HG02678 (cell line): ENCODE data around the gene UBE4A.
A peak's percentile ranks its signal among the peaks of the same experiment; 100 is the strongest.

Source experiments
- ATAC-seq: cut with Tn5 transposase; IDR thresholded peaks from one replicate; pipeline ENCODE4 v1.9.1; 2021; ENCODE audit warnings: mild to moderate bottlenecking, moderate library complexity; ENCODE audit not compliant: unreplicated experiment

The UBE4A gene

DNA sequence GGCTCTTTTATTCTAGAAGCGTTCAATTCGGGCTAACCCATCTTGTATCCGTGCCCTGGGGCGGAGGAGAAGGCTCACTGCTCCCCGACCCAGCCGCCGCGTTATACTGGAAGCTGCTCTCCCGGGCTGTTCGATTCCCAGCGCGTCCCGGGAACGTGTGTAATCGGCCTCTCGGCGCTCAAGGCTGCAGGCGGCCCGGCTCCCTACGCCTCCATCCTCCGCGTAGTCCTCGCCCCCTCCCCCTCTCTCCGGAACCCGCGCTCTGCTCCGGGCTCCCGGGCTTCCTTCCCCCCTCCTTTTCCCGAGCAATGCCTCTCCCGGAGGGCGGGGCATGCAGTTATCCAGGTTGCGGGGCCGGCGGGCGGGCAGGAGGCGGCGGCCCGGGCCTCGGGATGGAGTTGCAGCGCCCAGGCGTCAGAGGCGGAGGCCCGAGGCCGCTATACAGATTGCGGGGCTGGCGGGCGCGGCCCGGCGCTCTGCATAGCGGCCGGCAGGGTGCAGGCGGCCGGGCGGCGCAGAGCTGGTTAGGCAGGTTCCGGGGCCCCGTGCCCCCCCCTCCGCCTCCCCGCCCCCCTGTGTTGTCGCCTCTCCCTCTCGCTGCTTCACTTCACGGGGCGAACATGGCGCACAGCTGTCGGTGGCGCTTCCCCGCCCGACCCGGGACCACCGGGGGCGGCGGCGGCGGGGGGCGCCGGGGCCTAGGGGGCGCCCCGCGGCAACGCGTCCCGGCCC, 76.7 kb downstream of the UBE4A start, which contains the start of gene KMT2A:
Gene KMT2A (plus strand): TSS at position 600 of the 732 bp plus-strand sequence. CDS start 21 bp downstream, at position 621.
- peak; percentile 57 for ATAC-seq

DNA sequence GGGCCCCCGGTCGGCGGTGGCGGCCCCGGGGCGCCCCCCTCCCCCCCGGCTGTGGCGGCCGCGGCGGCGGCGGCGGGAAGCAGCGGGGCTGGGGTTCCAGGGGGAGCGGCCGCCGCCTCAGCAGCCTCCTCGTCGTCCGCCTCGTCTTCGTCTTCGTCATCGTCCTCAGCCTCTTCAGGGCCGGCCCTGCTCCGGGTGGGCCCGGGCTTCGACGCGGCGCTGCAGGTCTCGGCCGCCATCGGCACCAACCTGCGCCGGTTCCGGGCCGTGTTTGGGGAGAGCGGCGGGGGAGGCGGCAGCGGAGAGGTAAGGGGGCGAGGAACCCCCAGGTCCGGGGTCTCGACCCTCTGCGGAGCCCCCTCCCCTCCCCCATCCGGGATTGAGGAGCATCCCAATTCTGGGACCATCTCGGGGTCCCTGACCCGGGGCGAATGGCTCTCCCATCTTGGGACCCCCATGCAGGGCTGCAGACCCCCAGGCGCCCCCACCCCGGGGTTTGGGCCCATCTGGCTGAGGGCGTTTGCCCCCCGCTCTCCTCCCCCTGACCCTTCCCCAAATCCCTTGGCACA, 77.3 kb downstream of the UBE4A start:
- peak; percentile 11 for ATAC-seq

GRCh38 chr11:118437208-118438125, 78.1 kb downstream of the UBE4A start:
- ATAC-seq, result no peak

GRCh38 chr11:118438314-118438931, 79.0 kb downstream of the UBE4A start:
- no peak for ATAC-seq

- ATAC-seq, result no peak
These were observed 80.2 kb downstream of the UBE4A start for GRCh38 chr11:118439646-118440045.

DNA sequence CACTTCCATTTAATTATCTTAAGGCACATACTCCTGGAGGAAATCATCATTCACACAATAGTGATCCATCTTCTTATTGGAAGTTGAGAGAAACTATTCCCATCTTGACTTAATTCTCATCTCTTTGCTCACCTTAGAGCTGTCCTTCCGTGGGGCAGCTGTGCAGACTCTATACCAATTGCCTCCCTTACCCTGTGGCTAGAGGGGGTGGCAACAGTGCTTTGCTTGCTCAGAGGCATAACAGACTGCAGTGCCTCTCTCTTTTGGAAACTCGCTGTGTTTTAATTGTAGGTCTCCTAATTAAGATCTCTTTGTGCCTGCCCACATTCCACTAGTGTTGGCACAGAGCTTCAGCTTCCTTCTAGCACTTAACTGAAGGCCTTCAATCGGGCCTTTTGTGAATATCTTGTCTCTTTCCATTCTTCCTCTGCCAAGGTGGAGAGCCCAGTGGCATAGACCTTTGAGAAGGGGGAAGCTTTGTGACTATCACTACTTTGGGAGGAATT, 82.4 kb downstream of the UBE4A start:
- ATAC-seq, result no peak

- ATAC-seq, result no peak
These were observed 82.9 kb downstream of the UBE4A start for GRCh38 chr11:118442301-118442700.

GRCh38 chr11:118442908-118443589, 83.6 kb downstream of the UBE4A start:
- no peak for ATAC-seq

DNA sequence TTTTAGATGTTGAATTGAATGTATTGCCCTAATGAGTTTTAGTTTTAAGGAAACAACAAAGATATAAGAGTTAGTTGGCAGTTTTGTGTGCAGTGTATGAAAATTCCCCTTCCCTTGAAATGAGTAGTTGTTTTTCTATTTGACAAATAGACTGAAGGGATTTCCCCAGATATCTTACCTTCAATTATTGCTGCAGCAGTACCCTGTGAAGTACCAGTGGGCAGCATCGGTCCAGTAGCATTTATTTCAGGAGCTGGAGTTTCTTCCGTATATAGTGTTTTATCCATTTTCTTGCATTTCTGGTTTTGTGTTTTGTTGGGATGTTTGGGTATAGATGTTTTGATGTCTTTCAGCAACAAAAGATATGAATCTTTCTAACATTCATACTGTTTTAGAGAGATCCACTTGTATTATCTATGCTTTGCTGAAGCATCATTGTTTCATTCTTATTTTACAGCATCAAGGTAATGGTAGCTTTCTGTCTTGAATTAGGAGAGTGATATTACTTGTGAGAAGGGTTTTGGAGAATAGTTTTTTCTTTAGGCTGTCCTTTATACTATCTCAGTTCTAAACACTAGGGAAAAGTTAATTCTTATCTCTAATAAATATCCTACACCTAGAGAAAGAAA, 84.3 kb downstream of the UBE4A start:
- ATAC-seq, result no peak

DNA sequence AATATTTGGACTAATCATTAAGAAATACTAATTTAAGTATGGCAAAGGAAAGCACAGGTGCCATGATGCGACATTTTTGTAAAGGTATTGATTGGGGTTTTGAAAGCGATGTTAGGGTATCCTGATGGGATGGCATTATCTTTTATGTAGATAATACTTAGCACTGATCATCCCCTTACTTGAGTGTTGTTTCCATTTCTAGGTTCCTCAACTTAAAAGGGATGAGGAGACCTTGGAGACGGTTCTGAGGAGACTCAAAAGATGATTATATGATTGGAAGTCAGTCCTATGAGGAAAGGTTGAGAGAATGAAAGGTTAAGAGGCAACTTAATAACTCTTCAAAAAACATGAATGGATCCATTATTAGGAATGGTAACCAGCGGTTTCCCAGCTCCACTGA, 88.0 kb downstream of the UBE4A start:
- no peak for ATAC-seq

GRCh38 chr11:118448294-118448693, 88.9 kb downstream of the UBE4A start:
- ATAC-seq, result peak; percentile 74
